ENCODE measurements around the gene SSX5.
"Not testable (repeated sequence)": the region's sequence is repeated elsewhere in the genome, so short reads cannot be mapped to it uniquely, and the experiment has no call there.

The SSX5 gene, protein sequence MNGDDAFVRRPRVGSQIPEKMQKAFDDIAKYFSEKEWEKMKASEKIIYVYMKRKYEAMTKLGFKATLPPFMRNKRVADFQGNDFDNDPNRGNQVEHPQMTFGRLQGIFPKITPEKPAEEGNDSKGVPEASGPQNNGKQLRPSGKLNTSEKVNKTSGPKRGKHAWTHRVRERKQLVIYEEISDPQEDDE

DNA sequence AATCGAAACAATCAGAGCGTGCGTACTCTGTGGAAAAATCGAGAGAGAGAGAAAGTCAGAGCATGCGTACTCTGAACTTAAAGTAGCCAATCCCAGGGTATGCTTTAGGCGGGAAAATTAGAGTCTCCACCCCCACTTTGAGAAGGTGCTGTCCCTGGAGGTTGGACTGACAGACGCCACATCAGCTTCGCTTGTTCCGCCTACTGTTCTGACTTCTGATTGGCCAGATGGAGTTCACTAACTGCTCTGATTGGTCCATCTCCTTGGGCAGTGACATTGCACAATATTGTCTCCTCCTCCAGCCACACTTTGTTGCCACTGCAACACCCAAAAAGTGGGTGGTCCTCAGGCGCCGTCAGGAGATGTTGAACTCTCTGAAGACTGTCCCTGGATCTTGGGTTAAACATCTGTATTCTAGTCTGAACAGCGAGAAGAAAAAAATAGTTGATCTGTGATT, at the start of gene SSX5:
Gene SSX5 (minus strand): TSS at position 51 of the 457 bp plus-strand sequence. CDS start 1,437 bp downstream, outside the sequence.
- no peak for DNase-seq (ENCODE audit: low read depth)

DNA sequence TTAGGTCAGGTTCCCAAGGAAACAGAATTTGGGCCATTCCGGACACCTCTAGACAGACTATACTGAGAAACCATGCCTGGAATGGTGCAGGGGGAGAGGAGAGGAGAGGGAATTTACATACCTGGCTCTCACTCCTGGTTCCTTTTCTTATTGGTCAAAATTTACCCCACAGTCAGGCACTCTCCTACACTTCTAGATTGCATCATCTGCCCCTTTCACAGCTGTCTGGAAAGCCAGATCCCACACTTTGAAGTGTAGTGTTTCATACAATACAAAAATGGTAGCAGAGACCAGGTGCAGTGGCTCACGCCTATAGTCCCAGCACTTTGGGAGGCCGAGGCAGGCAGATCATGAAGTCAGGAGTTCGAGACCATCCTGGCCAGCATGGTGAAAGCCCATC, 27.6 kb upstream of the SSX5 start:
- DNase-seq (ENCODE audit: low read depth), result not testable (repeated sequence)

DNA sequence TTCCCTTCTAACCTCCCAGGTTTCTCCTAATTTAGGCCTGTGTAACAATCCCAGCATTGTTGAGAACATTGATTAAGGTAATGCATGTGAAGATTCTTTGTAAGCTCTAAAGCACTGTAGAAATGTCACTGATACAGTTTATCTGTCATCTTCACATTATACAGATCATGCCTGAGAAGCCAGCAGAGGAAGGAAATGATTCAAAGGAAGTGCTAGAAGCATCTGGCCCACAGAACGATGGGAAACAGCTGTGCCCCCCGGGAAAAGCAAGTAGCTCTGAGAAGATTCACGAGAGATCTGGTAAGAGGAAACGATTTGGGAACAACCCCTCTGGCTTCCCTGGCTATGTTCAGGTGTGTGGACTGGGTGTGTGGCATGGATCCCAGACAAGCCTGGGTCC, 17.7 kb upstream of the SSX5 start:
- not testable (repeated sequence) for DNase-seq (ENCODE audit: low read depth)

DNA sequence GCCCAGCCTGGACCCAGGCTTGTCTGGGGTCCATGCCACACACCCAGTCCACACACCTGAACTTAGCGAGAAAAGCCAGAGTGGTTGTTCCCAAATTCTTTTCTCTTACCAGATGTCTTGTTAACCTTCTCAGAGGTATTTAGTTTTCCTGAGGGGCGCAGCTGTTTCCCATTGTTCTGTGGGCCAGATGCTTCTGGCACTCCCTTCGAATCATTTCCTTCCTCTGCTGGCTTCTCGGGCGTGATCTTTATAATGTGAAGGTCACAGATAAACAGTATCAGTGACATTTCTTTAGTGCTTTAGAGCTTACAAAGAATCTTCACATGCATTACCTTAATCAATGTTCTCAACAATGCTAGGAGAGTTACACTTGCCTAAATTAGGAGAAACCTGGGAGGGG, 6.6 kb downstream of the SSX5 start:
- DNase-seq (ENCODE audit: low read depth), result not testable (repeated sequence)

DNA sequence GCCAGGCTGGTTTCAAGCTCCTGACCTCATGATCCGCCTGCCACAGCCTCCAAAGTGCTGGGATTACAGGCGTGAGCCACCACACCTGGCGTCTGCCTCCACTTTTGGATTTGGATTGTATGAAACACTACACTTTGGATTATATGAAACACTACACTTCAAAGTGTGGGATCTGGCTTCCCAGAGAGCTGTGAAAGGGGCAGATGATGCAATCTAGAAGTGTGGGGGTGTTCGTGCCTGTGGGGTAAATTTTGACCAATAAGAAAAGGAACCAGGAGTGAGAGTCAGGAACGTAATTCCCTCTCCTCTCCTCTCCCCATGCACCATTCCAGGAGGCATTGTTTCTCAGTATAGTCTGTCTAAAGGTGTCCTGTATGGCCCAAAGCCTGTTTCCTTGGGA, 14.7 kb downstream of the SSX5 start:
- not testable (repeated sequence) for DNase-seq (ENCODE audit: low read depth)

DNA sequence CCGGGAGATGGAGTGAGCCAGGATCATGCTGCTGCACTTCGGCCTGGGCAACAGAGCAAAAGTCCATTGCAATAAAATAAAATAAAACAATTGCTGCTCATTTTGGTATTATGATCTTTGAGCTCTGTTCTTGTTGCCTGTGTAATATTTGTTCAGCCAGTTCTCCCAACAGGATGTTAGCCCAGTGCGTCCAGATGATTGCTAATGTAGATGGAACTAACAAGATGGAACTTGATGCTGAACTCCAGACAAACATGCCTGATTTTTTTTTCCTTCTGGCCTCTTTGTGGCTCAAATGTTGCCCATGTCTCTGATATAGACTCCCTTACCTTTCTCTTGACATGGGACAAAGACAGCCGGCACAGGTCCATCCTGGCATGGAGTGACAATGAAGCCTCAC, 15.8 kb downstream of the SSX5 start:
- no peak for DNase-seq (ENCODE audit: low read depth)

DNA sequence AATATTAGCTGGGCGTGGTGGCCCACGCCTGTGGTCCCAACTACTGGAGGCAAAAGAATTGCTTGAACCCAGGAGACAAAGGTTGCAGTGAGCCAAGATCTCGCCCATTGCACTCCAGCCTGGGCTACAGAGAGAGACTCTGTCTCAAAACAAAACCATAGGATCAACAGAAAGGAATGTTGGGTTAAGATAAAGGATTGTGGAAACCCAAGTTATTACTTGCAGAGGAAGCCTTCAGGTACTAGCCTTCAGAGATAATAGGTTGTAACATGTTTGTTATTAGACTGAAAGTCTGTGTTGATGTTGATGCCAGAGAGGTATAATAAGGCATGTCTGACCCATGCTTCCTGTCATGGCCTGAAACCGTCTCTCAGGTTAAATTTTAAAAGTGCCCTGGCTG, 16.9 kb downstream of the SSX5 start:
- DNase-seq (ENCODE audit: low read depth), result no peak

DNA sequence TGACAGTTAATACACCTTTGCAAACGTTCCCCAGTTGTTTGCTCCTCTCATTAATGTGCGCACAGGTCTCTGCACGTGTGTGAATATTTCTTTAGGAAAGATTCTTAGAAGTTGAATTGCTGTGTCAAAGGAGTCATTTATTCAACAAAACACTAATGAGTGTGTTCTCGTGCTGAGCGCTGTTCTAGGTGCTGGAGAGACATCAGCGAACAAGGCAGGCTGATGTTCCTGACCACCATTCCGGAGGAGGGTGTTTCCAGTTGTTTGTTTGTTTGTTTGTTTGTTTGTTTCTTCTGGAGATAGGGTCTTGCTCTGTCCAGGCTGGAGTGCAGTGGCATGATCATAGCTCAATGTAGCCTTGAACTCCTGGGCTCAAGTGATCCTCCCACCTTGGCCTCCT, 30.3 kb downstream of the SSX5 start:
- not testable (repeated sequence) for DNase-seq (ENCODE audit: low read depth)

DNA sequence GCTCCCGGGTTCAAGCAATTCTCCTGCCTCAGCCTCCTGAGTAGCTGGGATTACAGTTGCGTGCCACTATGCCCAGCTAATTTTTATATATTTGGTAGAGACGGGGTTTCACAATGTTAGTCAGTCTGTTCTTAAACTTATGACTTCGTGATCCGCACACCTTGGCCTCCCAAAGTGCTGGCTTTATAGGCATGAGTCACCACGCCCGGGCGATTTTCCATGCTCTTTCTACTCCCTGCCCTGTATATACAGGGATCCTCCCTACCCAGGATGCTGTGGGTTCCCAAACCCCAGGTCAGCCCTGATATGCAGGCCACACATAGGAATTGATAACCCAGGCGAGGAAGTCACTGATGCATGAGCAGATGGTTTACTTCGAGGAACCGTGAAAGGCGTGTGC, 31.4 kb downstream of the SSX5 start:
- DNase-seq (ENCODE audit: low read depth), result no peak

DNA sequence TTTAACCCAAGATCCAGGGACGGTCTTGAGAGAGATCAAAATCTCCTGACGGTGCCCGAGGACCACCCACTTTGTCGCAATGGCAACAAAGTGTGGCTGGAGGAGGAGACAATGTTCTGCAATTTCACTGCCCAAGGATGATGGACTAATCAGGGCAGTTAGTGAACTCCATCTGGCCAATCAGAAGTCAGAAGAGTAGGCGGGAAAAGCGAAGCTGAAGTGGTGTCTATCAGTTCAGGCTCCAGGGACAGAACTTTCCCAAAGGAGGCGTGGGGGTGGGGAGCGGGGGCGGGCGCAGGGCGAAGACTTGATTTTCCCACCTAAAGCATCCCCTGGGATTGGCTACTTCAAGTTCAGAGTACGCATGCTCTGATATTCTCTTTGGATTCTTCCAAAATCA, 40.6 kb downstream of the SSX5 start:
- DNase-seq (ENCODE audit: low read depth), result no peak

DNA sequence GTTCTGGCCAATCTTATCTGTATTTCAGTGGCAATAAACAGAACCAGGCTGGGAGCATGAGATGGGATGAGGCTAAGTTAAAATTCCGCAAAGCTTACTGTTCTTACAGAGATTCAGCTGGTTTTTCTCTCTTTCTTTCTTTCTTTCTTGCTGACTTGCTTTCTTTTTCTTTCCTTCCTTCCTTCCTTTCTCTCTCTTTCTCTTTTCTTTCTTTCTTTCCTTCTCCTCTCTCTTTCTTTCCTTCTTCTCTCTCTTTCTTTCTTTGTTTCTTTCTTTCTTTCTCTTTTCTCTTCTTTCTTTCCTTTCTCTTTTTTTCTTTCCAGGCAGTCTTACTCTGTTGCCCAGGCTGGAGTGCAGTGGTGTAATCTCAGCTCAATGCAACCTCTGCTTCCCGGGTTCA, 41.8 kb downstream of the SSX5 start:
- DNase-seq (ENCODE audit: low read depth), result no peak

DNA sequence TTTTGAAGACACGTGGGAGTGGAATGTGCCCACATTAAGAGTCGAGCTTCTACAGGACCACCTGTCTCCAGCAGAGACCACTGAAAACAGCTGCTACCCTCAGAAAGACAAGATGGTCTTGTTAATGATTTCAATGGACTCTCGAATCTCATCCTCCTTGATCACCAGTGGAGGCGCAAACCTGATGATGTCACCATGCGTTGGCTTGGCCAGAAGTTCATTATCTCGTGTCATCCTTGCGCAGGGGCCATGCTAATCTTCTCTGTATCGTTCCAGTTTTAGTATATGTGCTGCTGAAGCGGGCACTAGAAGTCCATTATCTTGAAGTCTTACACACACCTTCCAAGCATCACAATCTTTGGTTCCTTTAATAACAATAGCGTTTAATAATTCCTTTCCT, 42.8 kb downstream of the SSX5 start:
- no peak for DNase-seq (ENCODE audit: low read depth)

DNA sequence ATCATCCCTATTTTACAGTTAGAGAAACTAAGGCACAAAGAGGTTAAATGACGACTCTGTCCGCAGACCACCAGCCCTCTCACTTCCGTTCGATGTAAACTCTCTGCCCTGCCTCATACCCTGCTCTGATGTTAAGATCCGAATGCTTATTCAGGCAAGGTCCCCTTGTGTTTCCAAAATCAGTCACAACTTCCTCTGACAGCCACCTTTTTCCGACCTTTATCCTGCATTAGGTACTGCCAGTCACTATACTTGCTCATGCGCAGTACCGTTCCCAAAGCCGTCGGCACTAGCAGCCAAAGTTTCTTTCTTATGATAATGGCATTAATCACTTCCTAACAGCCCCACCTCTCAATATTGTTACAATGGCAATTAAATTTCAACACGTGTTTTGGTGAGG, 53.9 kb downstream of the SSX5 start:
- not testable (repeated sequence) for DNase-seq (ENCODE audit: low read depth)

DNA sequence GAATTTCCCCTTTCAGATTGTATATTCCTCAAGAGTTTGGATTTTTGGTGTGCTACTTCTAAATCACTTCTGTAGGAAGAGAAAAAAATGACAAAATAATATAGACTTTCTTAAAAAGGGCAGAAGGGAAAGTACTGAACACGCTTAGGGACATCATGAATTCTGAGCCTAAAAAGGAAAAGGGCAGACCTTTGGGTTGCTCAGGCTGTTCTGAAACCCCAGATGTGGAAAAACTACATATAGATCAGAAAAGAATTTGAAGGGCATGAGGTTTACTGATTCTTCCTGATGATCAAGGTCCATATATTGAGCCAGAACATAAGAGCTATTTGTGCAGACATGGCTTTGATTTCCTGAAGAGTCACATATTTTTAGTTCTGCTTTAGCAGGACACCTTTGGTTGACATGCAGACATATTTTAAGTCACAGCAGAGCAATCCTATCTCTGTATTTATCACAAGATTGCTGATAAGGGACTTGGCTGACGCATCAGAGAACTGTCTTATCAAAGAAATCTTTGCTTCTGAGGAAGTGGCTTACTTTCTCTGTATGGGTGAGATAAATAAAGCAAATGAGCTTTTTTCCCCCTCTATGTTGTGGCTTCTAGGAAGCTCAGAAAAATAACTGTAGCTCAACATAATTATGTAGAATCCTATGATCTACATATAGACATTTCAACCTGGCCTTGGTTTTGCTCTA, 54.6 kb downstream of the SSX5 start:
- not testable (repeated sequence) for DNase-seq (ENCODE audit: low read depth)

DNA sequence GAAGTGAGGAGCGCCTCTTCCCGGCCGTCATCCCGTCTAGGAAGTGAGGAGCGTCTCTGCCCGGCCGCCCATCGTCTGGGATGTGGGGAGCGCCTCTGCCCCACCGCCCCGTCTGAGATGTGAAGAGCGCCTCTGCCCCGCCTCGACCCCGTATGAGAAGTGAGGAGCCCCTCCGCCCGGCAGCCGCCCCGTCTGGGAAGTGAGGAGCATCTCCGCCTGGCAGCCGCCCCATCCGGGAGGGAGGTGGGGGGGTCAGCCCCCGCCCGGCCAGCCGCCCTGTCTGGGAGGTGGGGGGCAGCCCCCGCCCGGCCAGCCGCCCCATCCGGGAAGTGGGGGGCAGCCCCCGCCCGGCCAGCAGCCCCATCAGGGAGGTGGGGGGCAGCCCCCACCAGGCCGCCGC, 57.5 kb downstream of the SSX5 start:
- DNase-seq (ENCODE audit: low read depth), result not testable (repeated sequence)

All from GM04504 (cell line).